NB4 (cell line): ENCODE data around the gene SEC16A.

Source experiments
- DNase-seq: peaks from one replicate; pipeline ENCODE4 v3.0.0; 2010; ENCODE audit warnings: low read depth
- H3K4me3 ChIP-seq: one replicate; pipeline ENCODE4 v1.5.1; 2011; ENCODE audit warnings: mild to moderate bottlenecking, low read depth, low read length, moderate library complexity
- CTCF ChIP-seq: IDR thresholded peaks from one replicate; pipeline ENCODE4 v1.5.1; 2012; ENCODE audit warnings: low read depth, low read length
- MYC ChIP-seq: IDR thresholded peaks from 2 replicates; pipeline ENCODE4 v1.6.1; 2011; ENCODE audit warnings: low read depth, low read length
- POLR2A ChIP-seq: IDR thresholded peaks from 2 replicates; pipeline ENCODE4 v1.6.1; 2011; ENCODE audit warnings: mild to moderate bottlenecking; ENCODE audit not compliant: insufficient read length; ENCODE audit errors: extremely low read depth
- TF ChIP-seq, protein P1 (sequence below): IDR thresholded peaks from 2 replicates; pipeline ENCODE4 v1.6.1; 2011; ENCODE audit warnings: low read depth, low read length

The SEC16A gene

DNA sequence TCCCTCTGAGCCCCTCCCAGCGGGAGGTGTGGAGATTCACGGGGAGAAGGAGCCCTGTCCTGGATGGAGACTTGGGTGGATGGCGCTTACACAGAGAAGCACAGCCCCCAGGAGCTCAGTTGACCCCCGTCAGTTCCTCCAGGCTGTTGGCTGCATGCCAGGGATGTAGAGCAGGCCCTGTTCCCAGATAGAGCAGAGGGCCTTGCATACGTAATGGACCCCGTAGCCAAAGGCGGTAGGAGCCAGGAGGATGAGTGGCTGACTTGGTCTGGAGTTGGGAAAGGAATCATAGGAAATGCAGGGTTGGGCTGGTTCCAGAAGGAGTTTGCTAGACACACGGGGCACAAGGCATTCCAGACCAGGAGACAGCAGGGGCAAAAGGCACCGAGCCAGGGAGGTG, 69.9 kb downstream of the SEC16A start:
- TF ChIP-seq POLR2A (no peak), CTCF (no peak), MYC (no peak)
- TF ChIP-seq, protein P1, sequence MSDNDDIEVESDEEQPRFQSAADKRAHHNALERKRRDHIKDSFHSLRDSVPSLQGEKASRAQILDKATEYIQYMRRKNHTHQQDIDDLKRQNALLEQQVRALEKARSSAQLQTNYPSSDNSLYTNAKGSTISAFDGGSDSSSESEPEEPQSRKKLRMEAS, result no peak
- no peak overlapping the region for H3K4me3 ChIP-seq
- no peak for DNase-seq

- DNase-seq, result no peak
- peak overlapping the region; percentile 86 for H3K4me3 ChIP-seq
- TF ChIP-seq, protein P1, result no peak
- no peak for TF ChIP-seq MYC
- no peak for TF ChIP-seq POLR2A
- TF ChIP-seq CTCF, result no peak
Observed at GRCh38 chr9:136411378-136411777, 71.5 kb downstream of the SEC16A start.

GRCh38 chr9:136410500-136411287, 72.1 kb downstream of the SEC16A start, which contains the start of the genes ENTR1 and PMPCA:
Gene ENTR1 (minus strand): TSS chr9:136410614. CDS start chr9:136410397, 217 bp downstream.
Gene PMPCA (plus strand): TSS chr9:136410658. CDS start chr9:136410669, 11 bp downstream.
- peak within 1 kb of the TSS; percentile 86 for H3K4me3 ChIP-seq
- DNase-seq, result peak; percentile 93
- TF ChIP-seq CTCF (no peak), POLR2A (peak; percentile 92), MYC (peak; percentile 96)
- TF ChIP-seq, protein P1, result peak; percentile 83

DNA sequence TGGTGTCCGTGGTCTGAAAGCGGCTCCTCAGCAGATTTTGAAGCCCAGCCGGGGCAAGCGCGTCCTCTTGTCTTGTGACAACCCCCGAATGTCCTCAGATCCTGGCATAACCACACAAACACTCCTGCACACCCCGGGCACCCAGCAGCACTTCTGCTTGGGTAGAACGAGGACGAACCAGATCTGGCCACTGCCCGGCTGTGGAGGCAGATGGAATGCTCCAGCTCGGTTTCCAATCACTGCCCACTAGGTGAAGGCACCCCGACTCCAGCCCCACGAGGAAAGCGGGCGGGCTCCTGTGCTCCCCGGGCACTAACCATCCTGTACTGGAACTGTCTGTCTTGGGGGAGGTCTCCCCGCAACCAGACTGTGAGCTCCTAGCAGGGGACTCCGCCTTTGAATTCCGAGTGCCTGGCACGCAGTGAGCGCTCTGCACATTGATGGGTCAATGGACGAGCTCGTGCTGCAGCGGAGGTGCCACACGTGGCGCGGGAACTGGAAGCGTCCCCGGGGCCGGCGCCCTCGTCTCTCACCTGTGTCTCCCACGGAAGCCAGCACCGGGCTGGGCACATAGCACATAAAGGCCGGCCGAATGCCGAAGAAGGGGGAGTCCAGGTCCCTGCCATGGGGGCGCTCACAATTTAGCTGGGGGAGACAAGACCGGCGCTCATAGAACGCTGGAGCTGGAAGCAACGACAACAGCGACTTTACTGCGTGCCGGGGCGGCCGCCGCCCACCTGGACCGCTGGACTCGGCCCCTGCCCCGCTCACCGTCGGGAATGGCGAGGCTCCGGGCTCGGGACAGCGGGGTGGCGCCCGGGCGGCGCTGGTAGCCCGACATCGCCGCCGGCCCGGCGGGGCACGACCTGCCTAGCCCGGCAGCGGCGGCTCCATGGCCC, 73.0 kb downstream of the SEC16A start:
- DNase-seq, result peak; percentile 57

More for the DNA sequence above, 73.0 kb downstream of the SEC16A start:
- peak overlapping the region; percentile 80 for H3K4me3 ChIP-seq
- TF ChIP-seq CTCF (no peak), MYC (peak; percentile 65; the same call in 1 of the 2 replicates)
- TF ChIP-seq, protein P1, result peak; percentile 88
